Natural killer cell (primary cell): ENCODE measurements around the gene TBC1D9B. TPM values are rescaled to one million over a fixed set of nuclear protein-coding genes. Genes with fewer than 3 reads are reported as not detected.

ENCODE experiments used
- ATAC-seq, 3 donors: fragments of 150-1000 bp in 2 of 3; fragments of 200-7000 bp in 1 of 3; cut with Tn5 transposase; 1 replicate in 1 of 3; 2 replicates in 2 of 3; pipeline ENCODE4 v1.10.0; 2021; ENCODE audit warnings: mild to moderate bottlenecking in 2 of 3, moderate library complexity in 2 of 3
- DNase-seq, 2 donors: peaks; one replicate each; pipeline versions ENCODE4 v3.0.0 to v3.0.0-alpha.2; 2013 to 2021; ENCODE audit warnings: mixed read lengths in 1 of 2
- H3K27ac ChIP-seq: one replicate; pipeline ENCODE4 v1.5.1; 2013; ENCODE audit warnings: mild to moderate bottlenecking, low read length
- H3K27me3 ChIP-seq: one replicate; pipeline ENCODE4 v1.6.1; 2013; ENCODE audit warnings: low read length; ENCODE audit not compliant: control insufficient read depth, insufficient read depth
- H3K36me3 ChIP-seq: one replicate; pipeline ENCODE4 v1.6.1; 2013; ENCODE audit warnings: low read length; ENCODE audit not compliant: control insufficient read depth, insufficient read depth
- H3K4me1 ChIP-seq: one replicate; pipeline ENCODE4 v1.6.1; 2013; ENCODE audit warnings: low read length; ENCODE audit not compliant: control insufficient read depth, insufficient read depth
- H3K4me3 ChIP-seq: one replicate; pipeline ENCODE4 v1.5.1; 2013; ENCODE audit warnings: low read length
- H3K9me3 ChIP-seq: one replicate; pipeline ENCODE4 v1.6.1; 2013; ENCODE audit warnings: low read length; ENCODE audit not compliant: control insufficient read depth, insufficient read depth
- H3K27ac Mint-ChIP-seq, 2 donors: one replicate each; pipeline ENCODE4 v1.8.0; 2022; ENCODE audit warnings: mild to moderate bottlenecking in 2 of 2, mixed read lengths in 2 of 2, moderate library complexity in 1 of 2
- H3K27me3 Mint-ChIP-seq, 2 donors: one replicate each; pipeline ENCODE4 v1.8.0; 2022; ENCODE audit warnings: low read depth in 2 of 2, mixed read lengths in 2 of 2
- H3K36me3 Mint-ChIP-seq: one replicate; pipeline ENCODE4 v1.8.0; 2022; ENCODE audit warnings: mixed read lengths
- H3K4me1 Mint-ChIP-seq, 2 donors: one replicate each; pipeline ENCODE4 v1.8.0; 2022; ENCODE audit warnings: mixed read lengths in 2 of 2
- H3K4me3 Mint-ChIP-seq: one replicate; pipeline ENCODE4 v1.8.0; 2022; ENCODE audit warnings: mild to moderate bottlenecking, moderate library complexity, mixed read lengths
- H3K9me3 Mint-ChIP-seq, 2 donors: one replicate each; pipeline ENCODE4 v1.8.0; 2022; ENCODE audit warnings: mixed read lengths in 2 of 2
- WGBS: methylation state at CpG from one replicate; pipeline ENCODE4 v1.1.7; 2013; ENCODE audit warnings: missing lambda C conversion rate; ENCODE audit not compliant: insufficient coverage; 5-methylcytosine and 5-hydroxymethylcytosine counted together
- intact Hi-C: fragments of 100-400 bp; cut with micrococcal nuclease; formaldehyde crosslinking; loops from one replicate; pipeline ENCODE4 v1.14.2; 2022
- total RNA-seq, 4 donors: library from RNA; stranded (reverse); fragments of 120-200 nt in 1 of 4; gene quantifications; one replicate each; pipeline versions ENCODE4 v1.2.3 to v1.2.4, GENCODE V29; 2013 to 2022
- TF ChIP-seq, protein P1 (sequence below): fragments of 200-600 bp; IDR thresholded peaks from one replicate; pipeline ENCODE4 v1.8.0; 2022; ENCODE audit warnings: antibody characterized with exemption

The TBC1D9B gene
- total RNA-seq, 3 donors from 2014 or later (not counting 1 experiment from before 2014, with no cell fraction given): 102 to 115 (median 113) TPM

DNA sequence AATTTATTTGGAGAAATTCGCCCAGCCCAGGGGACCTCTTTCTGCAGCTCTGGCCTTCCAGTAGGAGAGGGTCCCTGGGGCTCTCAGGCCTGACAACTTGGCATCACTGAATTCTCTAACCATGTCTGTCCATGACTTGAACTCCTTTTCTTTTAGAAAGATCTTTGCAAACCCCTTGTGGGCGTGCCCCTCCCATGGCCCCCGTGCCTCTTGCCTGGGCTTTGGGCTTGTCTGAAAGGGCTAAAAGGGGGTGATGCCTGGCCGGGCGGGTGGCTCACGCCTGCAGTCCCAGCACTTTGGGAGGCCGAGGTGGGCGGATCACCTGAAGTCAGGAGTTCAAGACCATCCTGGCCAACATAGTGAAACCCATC lies 90.2 kb downstream of the TBC1D9B start:
- Histone ChIP-seq H3K4me3 (no peak overlapping the region), H3K9me3 (no peaks in the 10 kb centered on the region), H3K36me3 (no peaks in the 10 kb centered on the region), H3K4me1 (peaks cover 49% of the 10 kb centered on the region), H3K27ac (no peak overlapping the region), H3K27me3 (no peaks in the 10 kb centered on the region)
- TF ChIP-seq, protein P1, sequence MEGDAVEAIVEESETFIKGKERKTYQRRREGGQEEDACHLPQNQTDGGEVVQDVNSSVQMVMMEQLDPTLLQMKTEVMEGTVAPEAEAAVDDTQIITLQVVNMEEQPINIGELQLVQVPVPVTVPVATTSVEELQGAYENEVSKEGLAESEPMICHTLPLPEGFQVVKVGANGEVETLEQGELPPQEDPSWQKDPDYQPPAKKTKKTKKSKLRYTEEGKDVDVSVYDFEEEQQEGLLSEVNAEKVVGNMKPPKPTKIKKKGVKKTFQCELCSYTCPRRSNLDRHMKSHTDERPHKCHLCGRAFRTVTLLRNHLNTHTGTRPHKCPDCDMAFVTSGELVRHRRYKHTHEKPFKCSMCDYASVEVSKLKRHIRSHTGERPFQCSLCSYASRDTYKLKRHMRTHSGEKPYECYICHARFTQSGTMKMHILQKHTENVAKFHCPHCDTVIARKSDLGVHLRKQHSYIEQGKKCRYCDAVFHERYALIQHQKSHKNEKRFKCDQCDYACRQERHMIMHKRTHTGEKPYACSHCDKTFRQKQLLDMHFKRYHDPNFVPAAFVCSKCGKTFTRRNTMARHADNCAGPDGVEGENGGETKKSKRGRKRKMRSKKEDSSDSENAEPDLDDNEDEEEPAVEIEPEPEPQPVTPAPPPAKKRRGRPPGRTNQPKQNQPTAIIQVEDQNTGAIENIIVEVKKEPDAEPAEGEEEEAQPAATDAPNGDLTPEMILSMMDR: no peak
- no peaks in the 10 kb centered on the region for H3K9me3 Mint-ChIP-seq
- no peak for DNase-seq
- ATAC-seq: no peak
- H3K36me3 Mint-ChIP-seq: no peaks in the 10 kb centered on the region
- peaks cover 0 to 3% of the 10 kb centered on the region in 2 donors for H3K27me3 Mint-ChIP-seq
- peak overlapping the region; percentile 66 for H3K4me3 Mint-ChIP-seq
- intact Hi-C loops: no loop called here
- peak overlapping the region; percentile 97 to 98 for H3K27ac Mint-ChIP-seq
- peaks cover 20 to 38% of the 10 kb centered on the region in 2 donors for H3K4me1 Mint-ChIP-seq
- WGBS: 91% methylated on average over 8 of the region's 8 CpGs

DNA sequence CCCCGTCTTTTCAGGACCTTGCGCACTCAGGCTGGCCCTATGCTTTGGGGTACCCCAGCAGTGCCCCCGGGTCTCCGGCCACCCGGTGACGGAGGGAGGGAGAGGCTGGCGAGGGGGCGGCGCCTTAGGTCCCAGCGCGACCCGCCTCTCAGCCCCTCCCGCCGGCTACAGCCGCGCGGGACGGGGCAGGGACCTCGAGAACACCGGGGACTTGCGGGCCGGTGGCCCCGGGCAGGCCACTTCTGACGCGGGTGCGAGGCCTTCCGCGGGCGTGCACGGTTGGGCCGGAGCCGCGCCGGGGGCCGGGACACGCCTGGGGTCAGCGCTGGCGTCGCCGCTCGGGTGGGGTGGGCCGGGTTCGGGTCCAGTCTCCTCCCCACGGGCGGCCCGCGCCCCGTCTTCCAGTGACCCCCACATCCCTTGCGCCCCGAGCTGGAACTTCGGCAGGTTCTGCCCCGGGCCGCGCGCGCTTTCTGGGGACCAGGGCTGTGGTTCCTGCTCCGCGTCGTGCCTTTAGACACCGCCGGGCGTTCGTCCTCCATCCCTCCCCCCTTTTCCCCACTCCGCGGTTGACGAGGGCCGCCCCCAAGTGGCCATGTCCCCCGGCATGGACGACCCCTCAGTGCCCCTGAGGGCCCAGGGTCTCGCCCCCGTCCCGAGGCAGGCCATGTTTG lies 90.8 kb downstream of the TBC1D9B start:
- intact Hi-C loops: no loop called here
- H3K27ac ChIP-seq: no peak overlapping the region
- peaks cover 15 to 33% of the 10 kb centered on the region in 2 donors for H3K4me1 Mint-ChIP-seq
- no peaks in the 10 kb centered on the region for H3K9me3 ChIP-seq
- ATAC-seq (no peak), DNase-seq (no peak)
- H3K4me3 Mint-ChIP-seq: peak overlapping the region; percentile 66
- WGBS: 4% methylated on average over 72 of the region's 72 CpGs
- H3K27me3 Mint-ChIP-seq: peaks cover 0 to 3% of the 10 kb centered on the region in 2 donors
- no peaks in the 10 kb centered on the region for H3K9me3 Mint-ChIP-seq
- no peaks in the 10 kb centered on the region for H3K27me3 ChIP-seq
- peak overlapping the region; percentile 97 to 98 for H3K27ac Mint-ChIP-seq
- no peaks in the 10 kb centered on the region for H3K36me3 ChIP-seq
- peaks cover 44% of the 10 kb centered on the region for H3K4me1 ChIP-seq
- H3K4me3 ChIP-seq: no peak overlapping the region
- H3K36me3 Mint-ChIP-seq: no peaks in the 10 kb centered on the region
- TF ChIP-seq, protein P1: no peak

DNA sequence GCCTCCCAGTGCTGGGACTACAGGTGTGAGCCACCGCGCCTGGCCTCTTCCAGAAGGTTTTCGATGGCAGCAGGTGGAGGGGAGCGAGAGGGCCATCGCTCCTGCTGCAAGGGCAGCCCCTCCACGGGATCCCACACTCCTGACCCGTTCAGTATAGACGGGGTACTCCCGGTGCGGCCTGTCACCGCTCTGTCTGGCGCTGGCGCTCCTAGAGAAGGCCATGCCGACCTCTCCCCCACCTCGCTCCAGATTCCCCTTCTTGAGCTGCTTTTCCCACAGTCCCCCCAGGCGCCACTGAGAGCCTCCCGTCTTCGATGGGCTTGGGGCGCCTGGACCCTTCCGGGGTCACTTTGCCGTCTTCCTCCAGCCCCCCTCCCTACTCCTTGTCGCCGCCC lies 91.3 kb downstream of the TBC1D9B start:
- peak overlapping the region; percentile 25 for H3K4me3 Mint-ChIP-seq
- H3K27me3 ChIP-seq: no peaks in the 10 kb centered on the region
- intact Hi-C loops: no loop called here
- H3K27me3 Mint-ChIP-seq: peaks cover 0 to 3% of the 10 kb centered on the region in 2 donors
- H3K4me3 ChIP-seq: no peak overlapping the region
- H3K9me3 ChIP-seq: no peaks in the 10 kb centered on the region
- H3K27ac Mint-ChIP-seq: peak overlapping the region in 1 of 2 donors; percentile 97
- H3K27ac ChIP-seq: no peak overlapping the region
- ATAC-seq: no peak
- TF ChIP-seq, protein P1: no peak
- WGBS: 71% methylated on average over 23 of the region's 23 CpGs
- H3K9me3 Mint-ChIP-seq: no peaks in the 10 kb centered on the region
- DNase-seq: no peak
- H3K36me3 Mint-ChIP-seq: no peaks in the 10 kb centered on the region
- peaks cover 10 to 27% of the 10 kb centered on the region in 2 donors for H3K4me1 Mint-ChIP-seq
- peaks cover 42% of the 10 kb centered on the region for H3K4me1 ChIP-seq
- H3K36me3 ChIP-seq: no peaks in the 10 kb centered on the region
